CD4-positive, alpha-beta T cell treated with Interleukin-15 for 4 hours (primary cell): Measurements from ENCODE around the gene SLC30A2.

Experiments used
- DNase-seq: peaks from one replicate; pipeline ENCODE4 v3.0.0-alpha.2; 2020; ENCODE audit warnings: low spot score

SLC30A2 gene

DNA sequence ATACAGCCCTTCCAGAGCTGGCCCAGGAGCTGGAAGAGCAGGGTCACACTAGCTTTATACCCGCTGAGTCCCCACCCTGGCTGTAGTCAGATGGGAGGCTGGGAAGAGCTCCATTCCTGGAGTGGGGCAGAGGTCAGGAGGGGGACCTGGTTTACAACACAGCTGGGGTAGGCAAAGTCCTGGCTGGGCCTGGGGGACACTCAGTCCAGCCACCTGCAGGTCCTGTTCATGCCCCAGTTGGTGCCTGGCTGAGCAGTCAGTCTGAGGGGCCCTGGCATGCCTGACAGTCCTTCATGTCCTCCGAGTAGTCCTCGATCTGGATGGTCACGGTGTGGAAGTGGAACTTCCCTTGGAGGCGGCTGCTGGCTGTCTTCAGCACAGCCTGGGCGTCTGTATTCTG, 7.0 kb downstream of the SLC30A2 start:
- no peak for DNase-seq

DNA sequence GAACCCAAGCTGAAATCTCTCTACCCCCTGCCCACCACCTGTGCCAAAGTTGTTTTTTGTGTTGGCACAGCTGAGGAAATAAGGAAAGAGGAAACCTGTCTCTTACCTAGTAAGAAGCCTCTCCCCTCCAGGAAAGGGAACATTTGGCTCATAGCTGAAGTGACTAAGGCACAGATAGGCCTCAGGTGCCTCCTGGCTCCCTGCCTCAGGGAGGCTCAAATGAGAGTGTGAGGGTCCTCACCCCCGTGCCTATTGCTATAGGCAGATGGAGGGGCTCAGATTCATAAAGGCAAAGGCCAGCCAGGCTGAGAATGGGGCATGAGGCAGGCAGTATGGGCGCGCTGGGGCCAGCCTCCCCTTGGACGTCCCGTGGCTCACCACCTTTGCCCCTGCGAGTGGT, 7.4 kb downstream of the SLC30A2 start:
- DNase-seq: no peak

GRCh38 chr1:26037904-26038303, 8.0 kb downstream of the SLC30A2 start:
- no peak for DNase-seq

DNA sequence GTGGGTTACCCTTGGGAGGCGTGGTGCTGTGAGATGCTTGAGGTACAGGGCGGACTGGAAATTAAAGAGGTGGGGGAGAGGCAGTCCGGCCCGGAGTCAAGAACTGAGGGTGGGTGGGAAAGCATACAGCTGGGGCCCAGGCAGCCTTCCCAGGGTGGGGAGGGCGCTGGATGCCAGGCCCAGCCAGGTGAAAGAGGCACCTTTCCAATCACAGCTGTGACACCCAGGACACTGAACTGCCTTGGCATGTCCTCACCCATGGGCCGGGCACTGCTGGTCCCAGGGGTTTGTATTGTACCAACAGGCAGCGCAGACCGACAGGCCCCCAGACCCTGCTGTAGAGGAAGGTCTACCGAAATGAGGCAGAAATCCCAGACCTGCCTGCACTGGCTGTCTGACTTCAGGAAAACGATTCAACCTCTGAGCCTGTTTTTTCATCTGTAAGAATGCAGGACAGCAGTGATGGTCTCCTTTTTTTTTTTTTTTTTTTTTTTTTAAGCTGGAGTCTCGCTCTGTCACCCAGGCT, 9.1 kb downstream of the SLC30A2 start:
- DNase-seq: no peak

DNA sequence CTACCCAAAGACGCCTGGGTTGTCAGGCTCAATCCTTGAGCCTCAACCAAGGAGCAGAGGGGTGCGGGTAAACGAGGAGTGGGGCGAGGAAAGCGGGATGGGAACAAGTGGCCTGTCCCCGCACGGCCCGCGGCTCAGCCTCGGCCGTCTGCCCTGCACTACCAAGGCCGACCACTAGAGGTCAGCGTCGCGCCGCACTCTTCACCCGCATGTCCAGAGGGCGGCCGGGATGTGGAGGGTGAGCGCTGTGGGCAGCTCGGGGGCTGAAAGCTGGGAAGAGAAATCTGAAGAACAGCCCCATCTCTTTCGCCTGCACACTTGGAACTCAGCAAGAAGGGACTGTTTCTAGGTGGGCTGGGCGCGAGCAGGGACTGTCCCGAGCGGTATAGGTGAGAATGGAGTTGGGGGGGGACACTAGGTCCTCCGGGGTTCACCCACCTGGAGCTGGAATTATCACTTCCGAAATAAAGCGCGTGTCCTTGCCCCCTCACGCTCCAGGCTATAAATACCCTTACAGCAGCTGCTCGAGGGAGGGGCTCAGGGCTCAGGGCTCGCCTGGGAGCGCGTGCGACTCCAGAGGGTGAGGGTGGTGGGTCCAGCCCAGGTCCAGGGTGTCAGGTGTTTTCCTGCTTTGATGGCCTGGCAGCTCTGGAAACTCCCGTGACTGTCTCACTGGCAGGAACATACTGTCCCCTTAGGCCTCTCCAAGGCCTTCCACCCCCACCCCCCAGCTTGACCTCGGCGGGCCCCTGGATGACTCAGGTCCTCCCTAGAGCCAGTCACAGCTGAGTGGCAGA, 9.8 kb downstream of the SLC30A2 start:
- peak; percentile 71 for DNase-seq

GRCh38 chr1:26035203-26035958, 10.5 kb downstream of the SLC30A2 start:
- peak; percentile 93 for DNase-seq

GRCh38 chr1:26034504-26035202, 11.3 kb downstream of the SLC30A2 start:
- DNase-seq: no peak

GRCh38 chr1:26032656-26033357, 13.1 kb downstream of the SLC30A2 start:
- no peak for DNase-seq

GRCh38 chr1:26031611-26032220, 14.2 kb downstream of the SLC30A2 start:
- DNase-seq: no peak

- no peak for DNase-seq
These were observed 14.7 kb downstream of the SLC30A2 start for GRCh38 chr1:26031196-26031595.

- no peak for DNase-seq
These were observed 15.9 kb downstream of the SLC30A2 start for GRCh38 chr1:26029864-26030481.

- no peak for DNase-seq
These were observed 16.7 kb downstream of the SLC30A2 start for GRCh38 chr1:26029054-26029863.

GRCh38 chr1:26028490-26028980, 17.4 kb downstream of the SLC30A2 start:
- DNase-seq: no peak

DNA sequence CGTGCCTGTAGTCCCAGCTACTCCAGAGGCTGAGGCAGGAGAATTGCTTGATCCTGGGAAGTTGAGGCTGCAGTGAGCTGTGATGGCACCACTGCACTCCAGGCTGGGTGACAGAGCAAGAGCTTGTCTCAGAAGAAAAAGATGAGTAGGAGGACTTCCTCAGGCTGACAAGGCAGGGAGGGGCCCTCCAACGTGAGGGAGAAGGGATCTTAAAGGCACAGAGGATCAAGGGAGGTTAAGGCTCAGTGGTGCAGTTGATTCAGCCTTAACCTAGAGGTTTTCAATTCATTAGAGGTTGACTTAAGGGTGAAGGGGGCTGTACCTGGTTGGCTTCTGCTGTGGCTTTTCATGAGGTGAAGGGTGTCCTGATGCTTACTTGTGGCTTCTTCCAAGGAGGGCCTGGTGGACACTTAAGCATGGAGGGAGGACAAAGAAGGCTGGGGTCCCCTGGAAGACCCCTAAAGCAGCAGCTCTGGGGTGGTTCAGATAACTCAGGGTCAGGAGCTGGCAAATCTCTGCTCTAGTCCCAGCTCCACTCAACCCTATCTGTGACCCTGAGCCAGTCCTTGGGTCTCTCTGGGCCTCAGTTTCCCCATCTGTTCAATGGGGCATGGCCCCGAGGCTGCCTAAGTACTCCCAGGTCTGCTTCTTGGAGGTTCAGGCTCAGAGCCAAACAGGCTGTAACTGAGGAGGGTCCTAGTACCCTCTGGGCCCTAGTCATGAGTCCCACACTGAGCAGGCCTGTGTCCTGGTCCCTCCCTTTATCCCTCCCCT, 18.0 kb downstream of the SLC30A2 start:
- DNase-seq: no peak

DNA sequence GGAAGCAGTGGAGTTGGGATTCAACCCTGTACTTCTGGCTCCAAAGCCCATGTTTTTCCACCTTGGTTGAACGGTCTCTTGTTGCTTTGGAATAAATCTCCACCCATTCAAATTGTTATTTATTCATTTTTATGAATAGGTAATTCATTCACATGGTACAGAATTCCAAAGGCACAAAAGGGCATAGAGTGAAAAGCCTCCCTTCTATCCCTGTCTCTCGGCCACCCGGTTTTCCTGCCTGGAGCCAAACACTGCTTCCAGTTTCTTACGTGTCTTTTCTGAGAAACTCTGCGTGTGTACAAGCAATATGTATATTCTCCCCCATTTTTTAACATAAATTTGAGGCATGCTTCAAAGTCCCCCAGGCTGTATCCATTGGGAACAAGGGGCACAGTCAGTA, 20.4 kb downstream of the SLC30A2 start:
- DNase-seq: no peak

- DNase-seq: no peak
These were observed 20.9 kb downstream of the SLC30A2 start for GRCh38 chr1:26025060-26025459.

DNA sequence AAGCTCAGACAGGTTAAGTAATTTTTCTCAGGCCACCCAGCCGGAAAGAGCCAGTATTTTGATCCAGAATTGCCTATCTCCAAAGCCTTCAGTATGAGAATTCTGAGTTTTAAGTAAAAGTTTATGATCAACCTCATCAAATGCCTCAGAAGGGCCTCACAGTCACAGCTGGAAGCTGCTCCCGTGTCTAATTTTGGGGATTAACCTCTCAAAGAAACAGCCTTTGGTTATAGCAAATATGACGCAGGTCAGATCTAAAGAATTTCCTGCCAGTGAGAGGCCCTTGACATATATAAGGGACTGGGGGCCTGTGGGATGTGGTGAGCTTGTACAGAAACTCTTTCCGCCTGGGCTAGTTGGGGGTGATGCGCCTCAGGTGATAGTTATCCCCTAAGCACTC, 22.1 kb downstream of the SLC30A2 start:
- DNase-seq: no peak

GRCh38 chr1:26023009-26023408, 22.9 kb downstream of the SLC30A2 start:
- DNase-seq: no peak

DNA sequence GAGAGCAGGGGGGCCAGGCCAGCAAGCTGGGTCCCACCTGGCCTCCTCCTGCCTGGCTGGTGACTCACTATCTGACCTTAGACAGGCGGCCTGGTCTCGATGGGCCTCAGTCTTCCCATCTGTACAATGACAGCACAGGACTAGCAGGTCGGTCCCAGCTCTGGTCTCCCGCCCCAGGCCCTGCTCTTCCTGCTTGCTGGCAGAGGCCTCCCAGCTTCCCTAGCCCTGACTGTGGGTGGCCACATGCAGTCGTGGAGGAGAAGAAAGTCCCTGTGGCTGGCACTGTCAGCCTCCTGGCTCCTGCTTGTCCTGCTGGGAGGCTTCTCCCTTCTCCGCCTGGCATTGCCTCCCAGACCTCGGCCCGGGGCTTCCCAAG, 23.5 kb downstream of the SLC30A2 start:
- DNase-seq: no peak
